Neural progenitor cell (in vitro differentiated cells): ENCODE measurements around the gene NDFIP2. TPM values are rescaled to one million over a fixed set of nuclear protein-coding genes. Genes with fewer than 3 reads are reported as not detected.

Source experiments
- DNase-seq: peaks from one replicate; pipeline ENCODE4 v3.0.0-alpha.2; 2016; ENCODE audit warnings: low spot score
- H2AFZ ChIP-seq: fragments of 200-600 bp; sonication (generic); replicated peaks from 2 replicates; pipeline ENCODE4 v1.6.1; 2016; ENCODE audit warnings: antibody characterized with exemption
- H3F3A ChIP-seq: fragments of 200-600 bp; sonication (generic); 2 replicates; pipeline ENCODE4 v1.6.1; 2016; ENCODE audit warnings: antibody characterized with exemption, low read depth
- H3K27ac ChIP-seq: fragments of 200-600 bp; sonication (generic); 2 replicates; pipeline ENCODE4 v1.5.1; 2016; ENCODE audit warnings: mild to moderate bottlenecking
- H3K27me3 ChIP-seq: fragments of 200-600 bp; sonication (generic); 2 replicates; pipeline ENCODE4 v1.6.1; 2016; ENCODE audit warnings: mild to moderate bottlenecking, moderate library complexity
- H3K36me3 ChIP-seq: fragments of 200-600 bp; sonication (generic); 2 replicates; pipeline ENCODE4 v1.5.1; 2016
- H3K4me1 ChIP-seq: fragments of 200-600 bp; sonication (generic); 2 replicates; pipeline ENCODE4 v1.6.1; 2016; ENCODE audit warnings: mixed run types
- H3K4me2 ChIP-seq: fragments of 200-600 bp; sonication (generic); 2 replicates; pipeline ENCODE4 v1.6.1; 2016
- H3K4me3 ChIP-seq: fragments of 200-600 bp; sonication (generic); 2 replicates; pipeline ENCODE4 v1.5.1; 2016
- H3K79me2 ChIP-seq: fragments of 200-600 bp; sonication (generic); 2 replicates; pipeline ENCODE4 v1.6.1; 2016; ENCODE audit warnings: low read depth
- H3K9ac ChIP-seq: fragments of 200-600 bp; sonication (generic); 2 replicates; pipeline ENCODE4 v1.6.1; 2016
- H3K9me3 ChIP-seq: fragments of 200-600 bp; sonication (generic); 2 replicates; pipeline ENCODE4 v1.5.1; 2016; ENCODE audit warnings: low read depth
- H4K20me1 ChIP-seq: fragments of 200-600 bp; sonication (generic); 2 replicates; pipeline ENCODE4 v1.6.1; 2016; ENCODE audit warnings: low read depth
- H3K27ac Mint-ChIP-seq: 3 replicates; pipeline ENCODE4 v1.8.0; 2021; ENCODE audit warnings: mixed read lengths
- H3K27me3 Mint-ChIP-seq: 2 replicates; pipeline ENCODE4 v1.8.0; 2022; ENCODE audit warnings: low read depth, mild to moderate bottlenecking, inconsistent platforms, moderate library complexity, mixed read lengths; ENCODE audit not compliant: insufficient read depth
- H3K36me3 Mint-ChIP-seq: 3 replicates; pipeline ENCODE4 v1.8.0; 2021; ENCODE audit warnings: mixed read lengths
- H3K4me1 Mint-ChIP-seq: 3 replicates; pipeline ENCODE4 v1.8.0; 2021; ENCODE audit warnings: mixed read lengths
- H3K4me3 Mint-ChIP-seq: 3 replicates; pipeline ENCODE4 v1.8.0; 2021; ENCODE audit warnings: mild to moderate bottlenecking, moderate library complexity, mixed read lengths
- H3K9me3 Mint-ChIP-seq: 3 replicates; pipeline ENCODE4 v1.8.0; 2020; ENCODE audit warnings: mixed read lengths
- EZH2 ChIP-seq: fragments of 200-600 bp; sonication (generic); IDR thresholded peaks from 2 replicates; pipeline ENCODE4 v1.6.1; 2017; ENCODE audit warnings: antibody characterized with exemption, mild to moderate bottlenecking, moderate library complexity
- EZH2phosphoT487 ChIP-seq: fragments of 200-600 bp; sonication (generic); IDR thresholded peaks from 2 replicates; pipeline ENCODE4 v1.6.1; 2017; ENCODE audit warnings: antibody characterized with exemption
- total RNA-seq: library from RNA; depleted of rRNA; stranded (reverse); fragments of >200 nt; gene quantifications from 2 replicates; pipeline ENCODE4 v1.2.3, GENCODE V29; 2015; ENCODE audit warnings: low replicate concordance
- TF ChIP-seq, protein P1 (sequence below): fragments of 200-600 bp; sonication (generic); IDR thresholded peaks from 2 replicates; pipeline ENCODE4 v1.5.1; 2017; ENCODE audit warnings: antibody characterized with exemption, mild to moderate bottlenecking

NDFIP2 gene
- total RNA-seq, 1 donor from 2014 or later, result 25.4 TPM

DNA sequence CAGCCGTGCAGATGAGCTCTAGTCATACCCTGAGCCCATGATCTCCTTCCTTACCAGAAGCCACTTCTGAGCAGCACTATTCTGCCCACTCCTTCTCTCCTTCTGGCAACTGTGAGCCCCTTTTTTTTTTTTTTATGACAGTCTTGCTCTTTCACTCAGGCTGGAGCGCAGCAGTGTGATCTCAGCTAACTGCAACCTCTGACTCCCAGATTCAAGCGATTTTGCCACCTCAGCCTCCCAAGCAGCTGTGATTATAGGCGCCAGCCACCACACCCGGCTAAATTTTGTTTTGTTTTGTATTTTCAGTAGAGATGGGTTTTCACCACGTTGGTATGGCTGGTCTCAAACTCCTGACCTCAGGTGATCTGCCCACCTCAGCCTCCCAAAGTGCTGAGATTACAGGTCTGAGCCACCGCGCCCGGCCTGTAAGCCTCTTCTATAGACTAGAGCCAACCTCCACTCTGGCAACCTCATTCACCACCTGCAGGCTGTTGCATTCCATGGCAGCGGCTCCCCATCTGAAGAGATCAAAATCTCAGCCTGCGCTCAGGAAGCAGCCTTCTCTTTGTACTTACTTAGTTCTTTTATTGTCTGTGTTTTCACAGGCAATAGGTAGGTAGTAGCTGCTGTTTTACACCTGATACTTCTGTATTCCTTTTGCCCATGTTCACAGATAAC lies 34.8 kb upstream of the NDFIP2 start:
- DNase-seq, result peak; percentile 47
- H2AFZ ChIP-seq, result no peak overlapping the region
- H3K36me3 Mint-ChIP-seq, result no peaks in the 10 kb centered on the region
- no peaks in the 10 kb centered on the region for H3K36me3 ChIP-seq
- no peaks in the 10 kb centered on the region for H3K9me3 ChIP-seq
- H3K4me3 ChIP-seq, result no peak overlapping the region
- H3K79me2 ChIP-seq, result no peaks in the 10 kb centered on the region
- peaks cover 2% of the 10 kb centered on the region for H3K9me3 Mint-ChIP-seq
- peaks cover 10% of the 10 kb centered on the region for H4K20me1 ChIP-seq
- peaks cover 55% of the 10 kb centered on the region for H3K27me3 ChIP-seq
- no peak overlapping the region for H3K4me2 ChIP-seq
- H3K27ac Mint-ChIP-seq, result peak overlapping the region; percentile 32
- peaks cover 13% of the 10 kb centered on the region for H3K4me1 ChIP-seq
- H3K27ac ChIP-seq, result no peak overlapping the region
- TF ChIP-seq, protein P1, sequence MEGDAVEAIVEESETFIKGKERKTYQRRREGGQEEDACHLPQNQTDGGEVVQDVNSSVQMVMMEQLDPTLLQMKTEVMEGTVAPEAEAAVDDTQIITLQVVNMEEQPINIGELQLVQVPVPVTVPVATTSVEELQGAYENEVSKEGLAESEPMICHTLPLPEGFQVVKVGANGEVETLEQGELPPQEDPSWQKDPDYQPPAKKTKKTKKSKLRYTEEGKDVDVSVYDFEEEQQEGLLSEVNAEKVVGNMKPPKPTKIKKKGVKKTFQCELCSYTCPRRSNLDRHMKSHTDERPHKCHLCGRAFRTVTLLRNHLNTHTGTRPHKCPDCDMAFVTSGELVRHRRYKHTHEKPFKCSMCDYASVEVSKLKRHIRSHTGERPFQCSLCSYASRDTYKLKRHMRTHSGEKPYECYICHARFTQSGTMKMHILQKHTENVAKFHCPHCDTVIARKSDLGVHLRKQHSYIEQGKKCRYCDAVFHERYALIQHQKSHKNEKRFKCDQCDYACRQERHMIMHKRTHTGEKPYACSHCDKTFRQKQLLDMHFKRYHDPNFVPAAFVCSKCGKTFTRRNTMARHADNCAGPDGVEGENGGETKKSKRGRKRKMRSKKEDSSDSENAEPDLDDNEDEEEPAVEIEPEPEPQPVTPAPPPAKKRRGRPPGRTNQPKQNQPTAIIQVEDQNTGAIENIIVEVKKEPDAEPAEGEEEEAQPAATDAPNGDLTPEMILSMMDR, result no peak
- TF ChIP-seq EZH2, result no peak
- TF ChIP-seq EZH2phosphoT487, result no peak
- H3K27me3 Mint-ChIP-seq, result peaks cover 4% of the 10 kb centered on the region
- peak overlapping the region; percentile 44 for H3K4me3 Mint-ChIP-seq
- peaks cover 26% of the 10 kb centered on the region for H3K4me1 Mint-ChIP-seq
- H3K9ac ChIP-seq, result no peak overlapping the region
- peaks cover 8% of the 10 kb centered on the region for H3F3A ChIP-seq

DNA sequence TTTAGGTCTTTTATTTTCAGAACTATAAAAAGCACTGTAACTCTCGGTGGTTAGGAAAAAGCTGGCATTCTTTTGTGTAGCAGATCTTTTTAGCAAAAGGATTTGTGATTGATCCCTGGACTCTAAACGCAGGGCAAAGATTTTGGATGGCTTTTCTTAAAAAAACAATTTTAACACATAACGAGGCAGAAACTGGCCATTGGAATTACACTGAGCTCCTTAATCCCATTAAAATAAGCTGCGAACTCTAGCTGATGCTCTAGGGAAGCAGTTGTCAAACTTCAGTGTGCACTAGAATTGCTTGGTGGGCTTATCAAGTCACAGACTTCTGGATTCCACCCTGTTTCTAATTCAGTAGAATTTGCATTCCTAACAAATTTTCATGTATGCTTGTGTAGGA lies 33.8 kb upstream of the NDFIP2 start:
- Histone ChIP-seq H3K9me3 (no peaks in the 10 kb centered on the region), H3K4me2 (peak overlapping the region; percentile 2), H3K4me1 (peaks cover 13% of the 10 kb centered on the region), H3F3A (peaks cover 8% of the 10 kb centered on the region), H3K4me3 (no peak overlapping the region), H3K36me3 (no peaks in the 10 kb centered on the region), H3K79me2 (no peaks in the 10 kb centered on the region), H3K9ac (no peak overlapping the region), H3K27me3 (peaks cover 55% of the 10 kb centered on the region), H3K27ac (no peak overlapping the region), H4K20me1 (peaks cover 10% of the 10 kb centered on the region), H2AFZ (no peak overlapping the region)
- H3K27me3 Mint-ChIP-seq, result peaks cover 2% of the 10 kb centered on the region
- H3K36me3 Mint-ChIP-seq, result no peaks in the 10 kb centered on the region
- H3K4me3 Mint-ChIP-seq, result no peak overlapping the region
- peaks cover 2% of the 10 kb centered on the region for H3K9me3 Mint-ChIP-seq
- peak; percentile 52 for DNase-seq
- H3K4me1 Mint-ChIP-seq, result peaks cover 34% of the 10 kb centered on the region
- H3K27ac Mint-ChIP-seq, result no peak overlapping the region
- TF ChIP-seq, protein P1, result no peak
- TF ChIP-seq EZH2phosphoT487, result peak; percentile 97

DNA sequence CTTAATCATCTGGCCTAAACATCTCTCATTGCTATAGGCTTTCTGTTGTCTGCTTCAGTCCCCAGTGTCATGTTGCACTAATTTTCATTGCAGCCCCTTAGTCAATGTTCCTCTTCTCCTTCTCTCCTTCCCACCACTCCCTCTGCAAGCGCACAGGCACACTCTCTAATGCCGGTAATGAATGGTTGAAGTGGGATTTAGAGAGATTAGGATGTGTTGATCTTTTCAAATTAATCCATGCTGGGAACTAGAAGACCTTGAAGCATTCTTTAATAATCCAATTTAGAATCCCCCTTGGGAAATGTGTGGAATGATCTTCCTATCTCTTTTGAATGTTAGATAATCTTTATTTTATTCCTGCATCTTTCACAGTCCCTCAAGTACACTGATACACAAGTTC lies 33.2 kb upstream of the NDFIP2 start:
- no peak overlapping the region for H3K4me2 ChIP-seq
- H3K9ac ChIP-seq, result no peak overlapping the region
- no peaks in the 10 kb centered on the region for H3K36me3 ChIP-seq
- H3K9me3 ChIP-seq, result no peaks in the 10 kb centered on the region
- no peaks in the 10 kb centered on the region for H3K36me3 Mint-ChIP-seq
- no peak overlapping the region for H3K27ac Mint-ChIP-seq
- H3K27me3 ChIP-seq, result peaks cover 58% of the 10 kb centered on the region
- H3K27me3 Mint-ChIP-seq, result peaks cover 2% of the 10 kb centered on the region
- no peak overlapping the region for H3K4me3 ChIP-seq
- no peaks in the 10 kb centered on the region for H3K79me2 ChIP-seq
- H3K4me3 Mint-ChIP-seq, result no peak overlapping the region
- peaks cover 10% of the 10 kb centered on the region for H4K20me1 ChIP-seq
- peaks cover 13% of the 10 kb centered on the region for H3K4me1 ChIP-seq
- no peak overlapping the region for H3K27ac ChIP-seq
- H3F3A ChIP-seq, result peaks cover 8% of the 10 kb centered on the region
- H2AFZ ChIP-seq, result no peak overlapping the region
- peaks cover 2% of the 10 kb centered on the region for H3K9me3 Mint-ChIP-seq
- H3K4me1 Mint-ChIP-seq, result peaks cover 39% of the 10 kb centered on the region
- DNase-seq, result peak; percentile 25
- TF ChIP-seq EZH2phosphoT487, result peak; percentile 78
- no peak for TF ChIP-seq EZH2

DNA sequence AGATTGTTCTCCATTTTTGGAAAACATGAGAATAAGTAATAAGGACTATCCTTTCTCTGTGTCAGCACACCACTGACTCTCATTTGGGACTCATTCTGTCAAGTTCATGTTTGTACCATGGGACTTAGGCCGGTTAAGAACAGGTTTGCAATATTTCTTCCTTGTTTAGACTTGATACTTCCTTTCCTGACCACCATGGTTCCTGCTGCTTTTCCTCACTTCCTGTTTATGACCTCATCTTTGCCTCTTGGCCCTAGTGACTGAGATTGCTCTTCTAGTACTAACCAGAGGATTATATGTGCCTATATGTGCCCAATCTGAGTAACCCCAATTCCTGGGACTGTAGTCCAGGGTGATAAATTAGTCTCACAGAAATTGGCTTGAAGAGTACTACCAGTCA lies 32.5 kb upstream of the NDFIP2 start:
- no peak overlapping the region for H2AFZ ChIP-seq

More for the DNA sequence above, 32.5 kb upstream of the NDFIP2 start:
- H3K36me3 ChIP-seq, result no peaks in the 10 kb centered on the region
- no peak overlapping the region for H3K9ac ChIP-seq
- Mint-ChIP-seq H3K36me3 (no peaks in the 10 kb centered on the region), H3K9me3 (peaks cover 2% of the 10 kb centered on the region), H3K4me3 (no peak overlapping the region), H3K27ac (no peak overlapping the region), H3K4me1 (peaks cover 39% of the 10 kb centered on the region), H3K27me3 (peaks cover 2% of the 10 kb centered on the region)
- H3K4me3 ChIP-seq, result no peak overlapping the region
- H3K4me2 ChIP-seq, result no peak overlapping the region
- peaks cover 59% of the 10 kb centered on the region for H3K27me3 ChIP-seq
- H3K4me1 ChIP-seq, result peaks cover 13% of the 10 kb centered on the region
- H4K20me1 ChIP-seq, result peaks cover 10% of the 10 kb centered on the region
- TF ChIP-seq, protein P1, result no peak
- TF ChIP-seq EZH2phosphoT487, result no peak
- DNase-seq, result no peak
- no peaks in the 10 kb centered on the region for H3K9me3 ChIP-seq
- no peaks in the 10 kb centered on the region for H3K79me2 ChIP-seq
- peaks cover 8% of the 10 kb centered on the region for H3F3A ChIP-seq
- no peak overlapping the region for H3K27ac ChIP-seq
